ENCODE data around the gene MGMT.

DNA sequence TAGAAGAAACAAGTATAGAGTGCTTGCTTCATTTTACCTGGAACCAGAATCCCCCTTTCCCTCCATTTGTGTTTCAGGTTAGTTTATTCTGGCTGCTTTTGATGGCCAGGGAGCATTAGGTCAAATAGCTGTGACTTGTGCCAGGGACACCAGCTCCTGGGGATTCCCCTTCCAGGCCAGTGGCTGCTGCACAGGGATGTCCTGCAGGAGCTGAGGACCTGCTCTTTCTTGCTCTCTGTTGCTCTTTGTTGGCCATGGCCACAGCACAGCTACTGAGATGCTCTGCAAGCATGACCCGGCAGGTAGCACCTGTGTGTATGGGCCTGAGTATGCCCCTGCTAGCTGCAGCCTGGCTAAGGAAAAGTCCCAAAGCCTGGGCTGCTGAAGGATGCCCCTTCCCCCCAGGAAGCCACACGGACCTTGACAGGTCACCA lies 288.1 kb downstream of the MGMT start:
- TF ChIP-seq, protein P1, sequence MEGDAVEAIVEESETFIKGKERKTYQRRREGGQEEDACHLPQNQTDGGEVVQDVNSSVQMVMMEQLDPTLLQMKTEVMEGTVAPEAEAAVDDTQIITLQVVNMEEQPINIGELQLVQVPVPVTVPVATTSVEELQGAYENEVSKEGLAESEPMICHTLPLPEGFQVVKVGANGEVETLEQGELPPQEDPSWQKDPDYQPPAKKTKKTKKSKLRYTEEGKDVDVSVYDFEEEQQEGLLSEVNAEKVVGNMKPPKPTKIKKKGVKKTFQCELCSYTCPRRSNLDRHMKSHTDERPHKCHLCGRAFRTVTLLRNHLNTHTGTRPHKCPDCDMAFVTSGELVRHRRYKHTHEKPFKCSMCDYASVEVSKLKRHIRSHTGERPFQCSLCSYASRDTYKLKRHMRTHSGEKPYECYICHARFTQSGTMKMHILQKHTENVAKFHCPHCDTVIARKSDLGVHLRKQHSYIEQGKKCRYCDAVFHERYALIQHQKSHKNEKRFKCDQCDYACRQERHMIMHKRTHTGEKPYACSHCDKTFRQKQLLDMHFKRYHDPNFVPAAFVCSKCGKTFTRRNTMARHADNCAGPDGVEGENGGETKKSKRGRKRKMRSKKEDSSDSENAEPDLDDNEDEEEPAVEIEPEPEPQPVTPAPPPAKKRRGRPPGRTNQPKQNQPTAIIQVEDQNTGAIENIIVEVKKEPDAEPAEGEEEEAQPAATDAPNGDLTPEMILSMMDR (IDR thresholded peaks at IDR 0.05) = no peak
- no peak for TF ChIP-seq ZFX (IDR thresholded peaks at IDR 0.05; ENCODE audit: borderline replicate concordance)

All from 22Rv1 (cell line).